NCI-H1105 (cell line): ENCODE measurements around the gene GRIN2B.
A peak's percentile ranks its signal among the peaks of the same experiment; 100 is the strongest.

Experiments
- DNase-seq: peaks from one replicate; lab custom pipeline; 2025; lab: John Stamatoyannopoulos, UW

GRIN2B gene

DNA sequence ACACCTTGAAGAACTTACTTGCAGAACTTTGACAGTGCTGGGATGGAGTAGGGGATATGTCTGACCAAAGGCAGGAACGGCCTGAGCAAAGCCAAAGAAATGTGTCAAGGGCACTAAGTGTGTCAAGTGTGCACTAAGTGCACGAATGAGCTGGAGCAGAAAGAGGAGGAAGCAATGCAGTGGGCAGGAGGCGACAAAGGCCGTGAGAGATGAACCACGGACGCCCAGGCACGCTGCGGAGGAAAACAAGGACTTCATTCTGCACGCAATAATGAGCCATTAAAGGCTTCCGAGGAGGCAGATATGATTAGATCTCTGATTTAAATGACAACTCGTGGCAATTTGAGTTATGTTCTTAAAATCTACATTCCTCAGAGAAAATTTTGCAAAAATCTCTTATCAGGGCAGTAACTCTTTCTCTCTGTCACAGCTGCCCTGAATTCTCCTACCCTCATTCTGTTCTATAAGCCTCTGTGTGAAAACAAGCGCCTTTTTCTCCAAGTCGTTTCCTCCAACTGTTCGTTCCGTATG is 25.3 kb downstream of the GRIN2B start:
- no peak for DNase-seq

DNA sequence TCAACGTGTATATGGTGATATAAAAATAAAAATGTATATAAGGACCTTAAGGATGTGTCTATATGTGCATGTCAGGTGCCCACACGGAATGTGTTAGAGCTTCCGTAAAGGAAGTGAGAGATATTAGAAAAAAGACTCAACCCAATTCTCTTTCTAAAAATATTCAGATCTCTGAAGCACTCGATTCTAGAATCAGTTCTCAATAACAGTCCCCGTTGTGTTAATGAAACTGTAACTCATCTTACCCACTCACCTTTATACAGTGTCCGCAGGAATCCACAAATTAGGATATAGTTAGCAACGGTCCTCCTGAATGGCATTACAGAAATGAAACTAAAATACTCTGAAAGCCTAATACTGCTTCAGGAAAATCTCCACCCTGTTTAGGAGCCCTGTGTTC is 29.3 kb downstream of the GRIN2B start:
- DNase-seq = no peak

DNA sequence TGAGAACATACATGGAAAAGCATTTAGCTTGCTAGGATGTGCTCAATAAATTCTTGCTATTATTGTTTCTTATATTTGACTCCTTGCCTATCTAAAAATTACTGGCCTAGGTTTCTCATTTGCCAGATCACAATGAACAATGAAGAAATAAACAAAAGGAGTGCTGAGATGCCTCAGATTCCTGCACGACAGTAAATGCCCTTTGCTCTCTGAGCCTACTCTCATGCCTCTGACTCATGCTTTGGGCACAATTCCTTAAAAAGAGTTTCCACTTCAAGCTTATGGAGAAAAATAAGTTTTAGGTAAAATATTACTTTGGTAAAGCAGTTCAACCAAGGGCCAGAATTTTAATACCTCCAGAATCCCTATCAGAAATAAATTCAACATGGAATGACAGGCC is 30.9 kb downstream of the GRIN2B start:
- no peak for DNase-seq

DNA sequence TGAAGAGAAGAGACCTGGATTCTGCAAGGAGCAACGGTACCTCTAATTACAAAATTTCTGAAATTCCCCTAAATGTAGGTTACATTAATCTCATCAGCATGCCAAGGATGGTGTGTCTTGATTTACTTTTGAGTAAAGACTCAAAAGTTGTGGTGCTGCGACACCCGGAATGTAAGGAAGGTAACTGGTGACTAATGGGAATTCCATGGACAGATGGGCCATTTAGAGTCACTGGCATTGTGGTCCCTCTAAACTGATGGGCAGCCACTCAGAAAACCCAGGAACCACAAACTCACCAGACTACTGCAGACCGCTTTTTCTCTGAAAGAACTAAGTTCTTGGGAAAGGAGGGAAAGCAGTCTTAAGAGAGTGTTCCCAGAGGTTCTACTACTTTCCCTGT is 32.8 kb downstream of the GRIN2B start:
- DNase-seq = no peak

DNA sequence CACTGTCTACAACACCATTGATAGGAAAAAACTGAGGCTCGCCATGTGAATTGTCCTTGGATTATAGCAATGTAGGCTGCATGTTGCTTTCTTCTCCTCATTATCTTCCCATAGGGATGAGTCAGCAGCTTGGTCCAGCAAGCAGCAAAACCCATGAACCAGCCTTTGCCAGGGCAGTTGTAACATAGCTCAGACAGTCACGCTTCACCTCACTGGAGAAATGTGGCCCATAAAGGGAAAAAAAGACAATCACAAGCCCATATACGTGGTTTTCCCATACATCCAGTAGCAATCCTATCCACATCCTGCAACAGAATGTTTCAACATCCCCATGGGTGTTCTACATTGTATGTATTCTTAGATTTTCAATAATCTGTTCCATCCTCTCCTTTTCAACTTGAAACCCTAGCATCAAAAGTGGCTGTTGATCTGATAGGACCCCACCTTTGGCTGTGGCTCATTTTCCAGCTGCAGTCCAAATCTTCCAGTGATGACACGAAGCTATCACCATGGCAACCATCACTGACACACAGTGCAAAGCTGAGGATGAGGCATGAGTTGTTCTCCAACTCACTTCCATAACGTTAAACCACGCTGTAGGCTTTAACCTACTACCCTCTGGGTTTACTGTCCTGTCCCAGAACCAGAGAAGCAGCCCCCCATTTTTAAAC is 34.0 kb downstream of the GRIN2B start:
- DNase-seq = no peak

DNA sequence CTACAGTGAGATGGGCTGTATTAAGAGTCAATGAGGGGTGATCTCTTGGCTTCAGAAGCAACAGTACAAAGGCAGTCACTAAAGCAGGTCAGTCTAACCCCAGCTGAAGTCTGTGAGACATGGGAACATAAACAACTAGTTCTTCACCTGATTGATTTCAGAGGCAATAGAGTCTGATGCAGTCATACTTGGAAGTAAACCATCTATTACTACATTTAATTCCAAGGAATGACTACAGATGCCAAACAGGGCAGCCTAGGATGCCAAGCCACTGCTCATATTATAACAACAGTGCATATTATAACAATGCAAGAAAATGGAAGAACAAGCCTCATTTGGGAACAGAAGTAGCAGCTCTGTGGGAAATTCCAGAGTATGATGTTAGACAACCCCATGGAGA is 35.8 kb downstream of the GRIN2B start:
- DNase-seq = no peak

DNA sequence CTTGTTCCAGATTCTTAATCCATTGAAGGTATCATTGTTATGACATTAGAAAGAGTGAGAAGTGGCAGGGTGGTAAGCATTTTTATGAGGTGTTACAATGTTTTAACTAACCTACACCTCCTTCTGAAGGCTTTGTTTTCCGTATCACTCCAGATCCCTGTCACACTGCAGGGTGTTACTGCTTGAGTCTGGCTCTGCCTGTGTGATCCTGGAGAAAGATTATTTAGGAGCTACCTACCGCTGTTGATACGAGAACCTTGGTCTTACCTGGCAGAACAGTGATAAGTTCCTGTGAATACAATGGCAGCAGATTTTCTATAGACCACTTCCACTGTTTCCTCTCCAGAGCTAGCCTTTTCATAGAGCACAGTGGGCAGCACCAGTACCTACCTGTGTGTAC is 36.2 kb downstream of the GRIN2B start:
- no peak for DNase-seq

DNA sequence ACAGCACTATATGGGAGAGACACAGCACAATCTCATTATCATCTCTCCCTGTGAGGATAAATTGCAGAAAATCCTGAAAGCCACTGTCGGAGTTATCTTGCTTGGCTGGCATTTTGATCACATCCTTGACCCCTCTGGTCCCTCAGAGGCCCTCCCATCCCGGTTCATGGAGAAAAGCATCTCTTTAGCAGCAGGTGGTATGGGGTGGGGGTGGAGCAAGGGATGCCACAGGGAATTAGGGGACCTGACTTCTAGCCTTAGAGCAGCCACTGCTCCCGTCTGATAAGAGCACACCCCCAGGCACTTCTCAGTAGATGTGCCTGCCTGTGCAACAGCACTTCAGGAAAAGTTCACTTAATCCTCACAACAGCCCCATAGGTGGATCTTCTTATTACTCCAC is 38.6 kb downstream of the GRIN2B start:
- no peak for DNase-seq

DNA sequence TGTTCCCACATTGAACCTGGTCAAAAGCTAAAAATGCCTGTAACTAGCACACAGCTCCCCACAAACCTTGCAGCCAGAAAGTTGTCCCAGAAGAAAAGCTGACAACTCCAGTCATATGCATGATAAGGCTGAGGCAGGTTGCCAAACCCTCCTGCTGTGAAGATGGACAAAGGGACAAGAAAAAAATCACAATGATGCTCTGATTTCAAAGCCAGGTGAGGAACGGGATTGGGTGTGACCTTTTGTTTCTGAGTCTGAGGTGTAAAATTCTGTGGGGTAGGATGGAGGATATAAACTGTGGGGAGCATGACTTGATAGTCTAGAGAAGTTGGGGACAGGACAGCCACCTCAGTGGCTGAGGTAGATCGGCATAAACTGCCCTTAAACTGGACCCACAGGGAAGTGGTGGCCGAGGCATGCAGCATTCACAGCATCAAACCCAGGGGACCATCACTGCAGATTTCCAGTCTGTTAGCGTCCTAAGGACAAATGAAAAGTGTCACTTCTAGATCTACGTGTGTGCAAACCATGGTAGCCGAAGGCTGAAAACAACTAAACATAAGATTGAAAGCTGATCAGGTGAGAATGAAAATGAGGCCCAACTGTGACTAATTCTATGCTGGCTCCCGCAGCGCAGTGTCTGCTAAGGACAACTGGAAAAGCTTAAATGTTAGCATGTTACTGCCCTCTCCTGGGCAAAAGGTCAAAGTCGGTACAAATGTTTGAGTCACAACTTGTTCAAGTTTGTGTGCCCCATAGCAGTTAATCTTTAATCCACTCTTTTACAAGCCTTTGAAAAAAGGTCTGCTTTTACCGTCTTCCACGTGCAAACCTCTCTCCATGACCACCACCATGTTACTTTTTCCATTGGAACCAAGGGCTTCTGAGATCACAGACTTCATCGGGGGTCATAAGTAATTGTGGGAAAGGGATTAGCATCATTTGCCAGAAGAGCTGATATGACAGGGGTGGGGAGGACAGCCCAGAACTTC is 39.8 kb downstream of the GRIN2B start:
- peak; percentile 51 for DNase-seq

DNA sequence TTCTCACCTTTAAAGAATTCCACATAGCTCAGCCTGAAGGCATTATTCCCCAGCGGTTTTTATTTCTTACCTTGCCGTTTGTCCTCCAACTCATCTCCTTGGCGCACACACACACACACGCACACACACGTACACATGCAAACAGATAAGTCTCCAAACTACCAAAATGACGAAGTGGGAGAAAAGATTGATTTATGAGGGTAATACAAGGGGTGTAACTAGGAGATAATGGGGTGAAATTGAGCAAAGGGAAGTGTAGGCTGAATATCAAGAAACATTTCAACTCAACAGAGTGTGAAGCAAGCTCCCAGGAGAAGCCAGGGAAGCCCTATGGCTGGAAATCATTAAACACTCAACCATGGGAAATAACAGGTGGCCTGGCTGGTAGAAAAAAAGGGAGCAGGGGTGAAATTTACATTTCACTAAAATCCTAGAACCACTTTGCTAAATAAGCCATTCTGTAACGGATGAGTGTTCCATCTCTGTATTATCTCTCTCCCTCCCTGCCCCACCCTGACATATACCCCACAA is 41.0 kb downstream of the GRIN2B start:
- DNase-seq = no peak

DNA sequence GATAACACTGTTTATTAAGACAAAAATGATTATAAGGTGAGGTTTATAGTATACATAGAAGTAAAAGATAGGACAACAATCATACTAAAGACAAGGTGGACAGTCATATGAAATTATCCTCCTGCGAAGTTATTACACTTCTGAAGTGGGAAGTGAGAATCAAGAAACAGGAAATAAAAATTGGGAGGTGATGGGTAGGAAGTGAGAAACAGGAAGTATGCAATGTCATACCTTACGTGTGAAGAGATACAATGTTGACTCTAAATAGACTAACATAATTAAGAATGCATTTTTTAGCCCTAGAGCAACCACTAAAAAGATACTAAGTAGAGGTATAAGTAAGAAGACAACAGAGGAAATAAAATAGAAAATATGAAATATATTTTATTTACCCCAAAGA is 43.7 kb downstream of the GRIN2B start:
- no peak for DNase-seq

DNA sequence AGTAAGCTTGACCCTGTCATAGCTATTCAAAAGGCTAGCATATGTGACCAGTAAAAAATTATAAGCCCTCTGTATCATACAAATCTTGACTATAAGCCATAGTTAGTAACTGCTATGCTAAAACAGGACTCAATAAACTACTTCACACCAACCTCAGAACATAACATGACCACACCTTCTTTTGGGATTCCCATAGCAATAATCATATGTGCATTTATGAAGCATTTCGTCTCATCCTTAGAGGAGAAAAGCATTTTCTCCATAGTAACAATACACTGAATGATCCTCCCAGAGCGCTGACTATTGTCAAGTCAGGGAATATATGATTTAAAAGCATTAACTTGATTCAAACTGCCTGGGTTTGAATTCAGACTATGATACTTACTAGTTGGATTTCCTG is 46.2 kb downstream of the GRIN2B start:
- no peak for DNase-seq
